ENCODE data around the gene PARS2.

DNA sequence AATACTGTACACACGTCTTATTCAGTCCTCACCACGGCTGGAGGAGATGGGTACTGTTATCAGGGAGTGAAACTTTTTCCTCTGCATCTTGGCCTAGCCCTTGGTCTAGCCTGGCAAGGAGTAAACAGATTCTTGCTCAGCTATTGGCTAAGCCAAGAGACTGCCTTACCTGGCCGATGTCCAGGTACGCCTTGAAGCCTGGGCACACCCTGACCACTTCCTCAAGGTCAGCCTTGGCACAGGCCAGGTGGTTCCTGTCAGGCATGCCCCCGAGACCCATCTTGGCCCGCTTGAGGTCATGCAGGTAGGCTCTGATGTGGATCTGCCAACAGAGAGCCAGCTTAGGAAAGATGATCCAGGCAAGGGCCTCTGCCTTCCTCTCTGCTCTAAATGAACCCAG, 17.8 kb upstream of the PARS2 start:
- no peak for TF ChIP-seq GATA2 (IDR thresholded peaks at IDR 0.05; ENCODE audit: low read depth, low read length)
- no peak for TF ChIP-seq GATA3 (IDR thresholded peaks at IDR 0.05; ENCODE audit: low read depth, low read length)

All from SH-SY5Y (cell line).